Measurements from ENCODE around the gene CBLN3. TPM values are rescaled to one million over a fixed set of nuclear protein-coding genes. Genes with fewer than 3 reads are reported as not detected.

Gene CBLN3
- total RNA-seq, 1 donor from 2014 or later: 2.4 TPM

DNA sequence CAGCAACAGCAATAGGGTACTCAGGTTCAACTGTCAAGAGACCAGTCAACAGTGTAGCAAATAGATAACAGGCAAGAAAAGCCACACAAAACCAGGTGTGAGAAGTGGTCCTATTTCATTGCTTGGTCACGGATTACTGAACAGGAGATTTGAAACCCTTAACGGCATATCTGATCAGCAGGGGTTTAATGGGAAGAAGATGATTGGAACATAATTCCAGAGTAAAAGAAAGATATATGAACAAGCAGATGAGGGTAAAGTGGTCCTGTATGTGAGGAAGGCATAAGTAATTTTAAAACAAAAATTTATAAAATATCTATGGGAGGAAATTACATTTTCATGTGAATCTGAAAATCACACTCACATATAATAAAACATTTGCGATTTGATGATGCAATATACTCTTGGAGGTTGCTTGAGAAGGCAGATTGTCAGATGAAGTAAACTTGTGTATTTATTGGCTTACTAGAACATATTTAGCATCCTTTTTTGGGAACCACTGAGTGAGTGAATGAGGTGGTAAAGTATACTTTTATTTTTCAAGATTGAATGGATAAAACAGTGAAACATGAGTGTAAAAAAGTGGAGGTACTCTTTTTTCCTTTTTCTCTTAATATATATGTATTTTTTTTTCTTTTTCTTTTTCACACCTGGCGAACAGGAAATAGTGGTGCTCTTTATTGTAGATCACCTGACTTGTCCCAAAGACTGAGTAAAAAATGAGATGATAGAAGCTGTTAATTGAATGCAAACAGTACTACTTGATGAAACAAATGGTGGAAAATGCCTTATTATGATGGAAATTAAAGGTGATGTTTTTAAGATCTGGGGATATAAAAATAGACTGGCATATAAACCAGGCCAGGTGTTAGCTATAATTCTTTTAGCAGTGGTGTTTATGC lies 34.7 kb upstream of the CBLN3 start:
- TF ChIP-seq CTCF (conservative IDR thresholded peaks at IDR 0.05): no peak
- Mint-ChIP-seq H3K27ac (no peak overlapping the region), H3K36me3 (no peaks in the 10 kb centered on the region), H3K27me3 (no peaks in the 10 kb centered on the region), H3K4me3 (no peak overlapping the region), H3K4me1 (ENCODE audit: unreplicated experiment) (no peaks in the 10 kb centered on the region), H3K9me3 (no peaks in the 10 kb centered on the region)
- no peak for DNase-seq (ENCODE audit: extremely low spot score, unreplicated experiment)

- Mint-ChIP-seq H3K4me3 (no peak overlapping the region), H3K9me3 (no peaks in the 10 kb centered on the region), H3K4me1 (ENCODE audit: unreplicated experiment) (no peaks in the 10 kb centered on the region), H3K27ac (no peak overlapping the region), H3K27me3 (no peaks in the 10 kb centered on the region), H3K36me3 (no peaks in the 10 kb centered on the region)
- DNase-seq (ENCODE audit: extremely low spot score, unreplicated experiment): no peak
- no peak for TF ChIP-seq CTCF (conservative IDR thresholded peaks at IDR 0.05)
These were observed 33.8 kb upstream of the CBLN3 start for GRCh38 chr14:24463017-24463883.

DNA sequence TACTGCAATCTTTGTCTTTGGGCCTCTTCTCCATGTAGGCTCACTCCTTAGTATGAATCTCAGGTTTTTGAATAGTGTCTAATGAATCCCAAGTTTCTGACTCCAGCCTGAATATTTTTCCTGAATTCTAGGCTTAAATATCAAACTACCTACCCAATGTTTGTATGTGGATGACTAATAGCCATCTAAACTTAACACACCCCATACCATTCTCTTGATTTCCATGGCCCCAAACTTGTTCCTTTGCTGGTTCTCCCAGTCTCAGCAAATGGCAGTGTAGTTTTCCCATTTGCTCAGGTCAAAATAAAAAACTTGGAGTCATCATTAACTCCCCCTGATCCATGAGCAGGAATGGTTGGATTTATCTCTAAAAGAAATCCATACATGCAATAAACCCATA lies 31.9 kb upstream of the CBLN3 start:
- Mint-ChIP-seq H3K9me3 (no peaks in the 10 kb centered on the region), H3K27me3 (no peaks in the 10 kb centered on the region), H3K4me3 (no peak overlapping the region), H3K27ac (no peak overlapping the region), H3K4me1 (ENCODE audit: unreplicated experiment) (no peaks in the 10 kb centered on the region), H3K36me3 (no peaks in the 10 kb centered on the region)
- TF ChIP-seq CTCF (conservative IDR thresholded peaks at IDR 0.05): no peak
- no peak for DNase-seq (ENCODE audit: extremely low spot score, unreplicated experiment)

DNA sequence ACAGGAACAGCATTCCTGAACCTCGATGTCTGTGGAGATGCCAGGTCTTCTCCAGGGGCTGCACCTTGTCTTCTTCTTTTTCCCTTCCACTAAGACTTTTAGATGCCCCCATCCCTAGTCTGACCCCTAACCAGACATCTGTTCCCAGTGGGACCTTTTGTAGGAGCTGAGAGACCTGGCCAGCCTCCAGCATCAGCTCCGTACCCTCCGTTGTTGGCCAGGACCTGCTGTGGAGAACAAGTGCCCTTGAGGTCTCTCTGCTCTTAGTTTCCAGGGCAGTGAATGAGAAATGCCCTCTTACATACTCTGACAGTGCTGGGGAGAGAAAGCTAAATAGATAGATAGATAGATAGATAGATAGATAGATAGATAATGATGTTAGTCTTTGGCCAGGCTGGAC lies 29.9 kb upstream of the CBLN3 start:
- H3K4me1 Mint-ChIP-seq (ENCODE audit: unreplicated experiment): no peaks in the 10 kb centered on the region
- TF ChIP-seq CTCF (conservative IDR thresholded peaks at IDR 0.05): no peak

GRCh38 chr14:24458736-24459135 lies 29.3 kb upstream of the CBLN3 start:
- Mint-ChIP-seq H3K9me3 (peaks cover 5% of the 10 kb centered on the region), H3K27me3 (no peaks in the 10 kb centered on the region), H3K27ac (no peak overlapping the region), H3K36me3 (peaks cover 10% of the 10 kb centered on the region), H3K4me1 (ENCODE audit: unreplicated experiment) (no peaks in the 10 kb centered on the region), H3K4me3 (no peak overlapping the region)
- DNase-seq (ENCODE audit: extremely low spot score, unreplicated experiment): no peak
- no peak for TF ChIP-seq CTCF (conservative IDR thresholded peaks at IDR 0.05)

More for the DNA sequence above, 29.9 kb upstream of the CBLN3 start:
- H3K27ac Mint-ChIP-seq: no peak overlapping the region
- H3K9me3 Mint-ChIP-seq: no peaks in the 10 kb centered on the region
- no peak for DNase-seq (ENCODE audit: extremely low spot score, unreplicated experiment)
- H3K27me3 Mint-ChIP-seq: no peaks in the 10 kb centered on the region
- peaks cover 4% of the 10 kb centered on the region for H3K36me3 Mint-ChIP-seq
- H3K4me3 Mint-ChIP-seq: no peak overlapping the region
